Liver (tissue), 9 donors: Measurements from ENCODE around the gene LETMD1. TPM values are rescaled to one million over a fixed set of nuclear protein-coding genes. Genes with fewer than 3 reads are reported as not detected.

Experiments
- DNase-seq: peaks from one replicate; pipeline ENCODE4 v3.0.0-alpha.2; 2017; ENCODE audit warnings: low spot score
- H3K27ac ChIP-seq, 2 donors: one replicate each; pipeline ENCODE4 v1.7.0; 2013; ENCODE audit warnings: inconsistent platforms in 2 of 2, low read length in 2 of 2, control low read depth in 1 of 2, low read depth in 1 of 2, mild to moderate bottlenecking in 1 of 2
- H3K27me3 ChIP-seq, 4 donors: one replicate each; pipeline versions ENCODE4 v1.6.1 to v1.7.0; 2013; ENCODE audit warnings: low read length in 3 of 4, inconsistent platforms in 1 of 4, mild to moderate bottlenecking in 1 of 4, moderate library complexity in 1 of 4; ENCODE audit not compliant: control insufficient read depth in 4 of 4, insufficient read depth in 4 of 4
- H3K36me3 ChIP-seq, 4 donors: one replicate each; pipeline versions ENCODE4 v1.6.1 to v1.7.0; 2013; ENCODE audit warnings: low read length in 3 of 4, mild to moderate bottlenecking in 3 of 4, low read depth in 1 of 4, moderate library complexity in 1 of 4; ENCODE audit not compliant: control insufficient read depth in 4 of 4, insufficient read depth in 3 of 4
- H3K4me1 ChIP-seq, 4 donors: one replicate each; pipeline versions ENCODE4 v1.6.1 to v1.7.0; 2013; ENCODE audit warnings: low read length in 3 of 4, mild to moderate bottlenecking in 3 of 4, moderate library complexity in 1 of 4; ENCODE audit not compliant: control insufficient read depth in 4 of 4, insufficient read depth in 4 of 4
- H3K4me3 ChIP-seq, 3 donors: one replicate each; pipeline versions ENCODE4 v1.6.1 to v1.7.0; 2013; ENCODE audit warnings: low read length in 3 of 3, control low read depth in 1 of 3, low read depth in 1 of 3, mild to moderate bottlenecking in 1 of 3
- H3K9ac ChIP-seq, 2 donors: one replicate each; pipeline ENCODE4 v1.7.0; 2013; ENCODE audit warnings: low read length in 2 of 2, mild to moderate bottlenecking in 2 of 2, moderate library complexity in 2 of 2, control low read depth in 1 of 2, low read depth in 1 of 2
- H3K9me3 ChIP-seq, 4 donors: one replicate each; pipeline versions ENCODE4 v1.6.1 to v1.7.0; 2013; ENCODE audit warnings: low read length in 3 of 4; ENCODE audit not compliant: control insufficient read depth in 4 of 4
- EGR1 ChIP-seq, 2 donors: IDR thresholded peaks; 2 replicates each; pipeline ENCODE4 v1.6.1; 2016 to 2018; ENCODE audit warnings: antibody characterized with exemption in 2 of 2, low read depth in 2 of 2
- FOXA1 ChIP-seq: IDR thresholded peaks from 2 replicates; pipeline ENCODE4 v1.6.1; 2016; ENCODE audit warnings: antibody characterized with exemption
- FOXA2 ChIP-seq: IDR thresholded peaks from 2 replicates; pipeline ENCODE4 v1.6.1; 2016; ENCODE audit warnings: antibody characterized with exemption
- GABPA ChIP-seq, 2 donors: IDR thresholded peaks in 1 of 2; conservative IDR thresholded peaks in 1 of 2; 2 replicates each; pipeline ENCODE4 v1.6.1; 2016; ENCODE audit warnings: antibody characterized with exemption in 2 of 2, mild to moderate bottlenecking in 1 of 2, moderate library complexity in 1 of 2
- HNF4A ChIP-seq, 2 donors: conservative IDR thresholded peaks; 2 replicates each; pipeline ENCODE4 v1.6.1; 2016; ENCODE audit warnings: antibody characterized with exemption in 2 of 2, mild to moderate bottlenecking in 2 of 2
- HNF4G ChIP-seq: IDR thresholded peaks from 2 replicates; pipeline ENCODE4 v1.6.1; 2016; ENCODE audit warnings: antibody characterized with exemption
- JUND ChIP-seq, 2 donors: IDR thresholded peaks; 2 replicates each; pipeline ENCODE4 v1.6.1; 2016; ENCODE audit warnings: antibody characterized with exemption in 2 of 2
- NR2F2 ChIP-seq: IDR thresholded peaks from 2 replicates; pipeline ENCODE4 v1.6.1; 2016; ENCODE audit warnings: antibody characterized with exemption
- RAD21 ChIP-seq, 2 donors: IDR thresholded peaks; 2 replicates each; pipeline ENCODE4 v1.6.1; 2016; ENCODE audit warnings: antibody characterized with exemption in 2 of 2, mild to moderate bottlenecking in 2 of 2
- RXRA ChIP-seq, 2 donors: IDR thresholded peaks; 2 replicates each; pipeline ENCODE4 v1.6.1; 2017 to 2018; ENCODE audit warnings: antibody characterized with exemption in 2 of 2, mild to moderate bottlenecking in 1 of 2
- SP1 ChIP-seq: IDR thresholded peaks from 2 replicates; pipeline ENCODE4 v1.6.1; 2018; ENCODE audit warnings: antibody characterized with exemption, mild to moderate bottlenecking
- TAF1 ChIP-seq: conservative IDR thresholded peaks from 2 replicates; pipeline ENCODE4 v1.6.1; 2016; ENCODE audit warnings: antibody characterized with exemption, mild to moderate bottlenecking
- YY1 ChIP-seq: IDR thresholded peaks from 2 replicates; pipeline ENCODE4 v1.6.1; 2016; ENCODE audit warnings: antibody characterized with exemption, mild to moderate bottlenecking
- WGBS: extraction: QIAGEN DNeasy Blood & Tissue Kit; methylation state at CpG from one replicate; pipeline ENCODE4 v1.1.7; 2013; 5-methylcytosine and 5-hydroxymethylcytosine counted together
- polyA plus RNA-seq, 2 donors: library from polyadenylated mRNA; stranded (reverse) in 1 of 2; unstranded in 1 of 2; fragments of 200-250 nt in 1 of 2; fragments of >200 nt in 1 of 2; fragmentation: Nextera tagmentation in 1 of 2; extraction: Ambion mirVana in 1 of 2; gene quantifications; one replicate each; pipeline versions ENCODE4 v1.2.1 to v1.2.3, GENCODE V29; 2013 to 2015
- total RNA-seq, 2 donors: library from RNA; depleted of rRNA; stranded (reverse); fragments of >200 nt; gene quantifications; one replicate each; pipeline ENCODE4 v1.2.3, GENCODE V29; 2014
- TF ChIP-seq, protein P1 (sequence below): IDR thresholded peaks from 2 replicates; pipeline ENCODE4 v1.6.1; 2016; ENCODE audit warnings: antibody characterized with exemption, mild to moderate bottlenecking
- TF ChIP-seq, protein P2 (sequence below): IDR thresholded peaks from 2 replicates; pipeline ENCODE4 v1.6.1; 2016; ENCODE audit warnings: antibody characterized with exemption
- TF ChIP-seq, protein P3 (sequence below): IDR thresholded peaks from 2 replicates; pipeline ENCODE4 v1.6.1; 2016; ENCODE audit warnings: antibody characterized with exemption
- TF ChIP-seq, protein P4 (sequence below): IDR thresholded peaks from 2 replicates; pipeline ENCODE4 v1.6.1; 2016; ENCODE audit warnings: antibody characterized with exemption
- TF ChIP-seq, protein P5 (sequence below): fragments of 150-350 bp; IDR thresholded peaks from 2 replicates; pipeline ENCODE4 v1.5.1; 2017; ENCODE audit warnings: improper control_type of control experiment, low read depth, low read length; ENCODE audit not compliant: missing input control
- donor health status: healthy.
- donor health status: healthy.
- donor health status: healthy.
- donor health status: healthy.
- donor health status: healthy.

LETMD1 gene
- total and polyA plus RNA-seq, 4 donors: 17.6 to 41.0 (median 22.5) TPM

DNA sequence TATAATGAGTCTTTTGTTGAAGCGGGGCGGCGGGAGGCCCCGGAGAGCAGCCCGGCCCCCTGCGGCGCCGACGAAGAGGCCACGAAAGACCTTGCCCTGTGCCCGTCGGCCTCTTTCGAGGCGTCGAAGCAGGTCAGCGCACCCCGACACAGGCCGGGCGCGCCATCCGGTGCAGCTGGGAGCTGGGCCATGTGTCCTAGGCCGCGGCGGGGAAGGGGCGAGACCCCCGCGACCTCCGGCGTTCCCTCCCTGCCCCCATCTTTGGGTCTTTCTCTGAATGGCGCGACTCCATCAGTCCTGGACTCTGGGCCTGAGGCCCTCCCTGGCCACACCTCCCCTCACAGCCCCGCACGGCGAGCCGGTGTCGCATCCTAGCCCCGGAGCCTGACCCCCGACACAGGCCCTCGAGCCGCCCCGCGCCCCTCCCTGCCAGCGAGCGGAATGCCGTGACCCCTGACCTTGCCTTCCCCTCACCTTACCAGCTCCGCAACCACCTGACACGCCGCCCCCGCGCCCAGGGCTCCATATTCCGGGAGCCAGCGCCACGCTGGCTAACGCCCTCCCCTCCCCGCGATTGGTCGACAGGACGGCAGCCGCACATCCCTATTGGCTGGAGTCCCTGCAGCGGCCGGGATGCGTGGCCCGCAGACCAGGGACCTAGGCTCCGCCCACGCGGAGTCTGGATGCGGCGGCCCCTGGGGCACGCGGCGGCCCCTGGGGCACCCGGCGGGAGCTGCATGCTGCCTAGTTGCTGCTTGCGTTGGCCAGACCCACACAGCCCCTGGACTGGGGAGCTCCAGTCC is 22.1 kb upstream of the LETMD1 start, which contains the start of gene SLC11A2:
Gene SLC11A2 (minus strand): TSS at position 549 of the 803 bp plus-strand sequence. CDS start 15,656 bp downstream, outside the sequence.
- WGBS: under 1% methylated on average over 74 of the region's 74 CpGs

More for the DNA sequence above, 22.1 kb upstream of the LETMD1 start, which contains the start of gene SLC11A2:
- H3K36me3 ChIP-seq: no peaks in the 10 kb centered on the region
- H3K27me3 ChIP-seq: no peaks in the 10 kb centered on the region
- peak within 1 kb of the TSS; percentile 98 for H3K27ac ChIP-seq
- no peaks in the 10 kb centered on the region for H3K9me3 ChIP-seq
- H3K4me3 ChIP-seq: peak within 1 kb of the TSS; percentile 73 to 88 (median 76)
- peak within 1 kb of the TSS; percentile 94 to 98 for H3K9ac ChIP-seq
- H3K4me1 ChIP-seq: peaks cover 0 to 33% (median 17%) of the 10 kb centered on the region in 4 donors
- TF ChIP-seq, protein P1, sequence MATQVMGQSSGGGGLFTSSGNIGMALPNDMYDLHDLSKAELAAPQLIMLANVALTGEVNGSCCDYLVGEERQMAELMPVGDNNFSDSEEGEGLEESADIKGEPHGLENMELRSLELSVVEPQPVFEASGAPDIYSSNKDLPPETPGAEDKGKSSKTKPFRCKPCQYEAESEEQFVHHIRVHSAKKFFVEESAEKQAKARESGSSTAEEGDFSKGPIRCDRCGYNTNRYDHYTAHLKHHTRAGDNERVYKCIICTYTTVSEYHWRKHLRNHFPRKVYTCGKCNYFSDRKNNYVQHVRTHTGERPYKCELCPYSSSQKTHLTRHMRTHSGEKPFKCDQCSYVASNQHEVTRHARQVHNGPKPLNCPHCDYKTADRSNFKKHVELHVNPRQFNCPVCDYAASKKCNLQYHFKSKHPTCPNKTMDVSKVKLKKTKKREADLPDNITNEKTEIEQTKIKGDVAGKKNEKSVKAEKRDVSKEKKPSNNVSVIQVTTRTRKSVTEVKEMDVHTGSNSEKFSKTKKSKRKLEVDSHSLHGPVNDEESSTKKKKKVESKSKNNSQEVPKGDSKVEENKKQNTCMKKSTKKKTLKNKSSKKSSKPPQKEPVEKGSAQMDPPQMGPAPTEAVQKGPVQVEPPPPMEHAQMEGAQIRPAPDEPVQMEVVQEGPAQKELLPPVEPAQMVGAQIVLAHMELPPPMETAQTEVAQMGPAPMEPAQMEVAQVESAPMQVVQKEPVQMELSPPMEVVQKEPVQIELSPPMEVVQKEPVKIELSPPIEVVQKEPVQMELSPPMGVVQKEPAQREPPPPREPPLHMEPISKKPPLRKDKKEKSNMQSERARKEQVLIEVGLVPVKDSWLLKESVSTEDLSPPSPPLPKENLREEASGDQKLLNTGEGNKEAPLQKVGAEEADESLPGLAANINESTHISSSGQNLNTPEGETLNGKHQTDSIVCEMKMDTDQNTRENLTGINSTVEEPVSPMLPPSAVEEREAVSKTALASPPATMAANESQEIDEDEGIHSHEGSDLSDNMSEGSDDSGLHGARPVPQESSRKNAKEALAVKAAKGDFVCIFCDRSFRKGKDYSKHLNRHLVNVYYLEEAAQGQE: no peak
- peak; percentile 90 for TF ChIP-seq YY1
- TF ChIP-seq, protein P2, sequence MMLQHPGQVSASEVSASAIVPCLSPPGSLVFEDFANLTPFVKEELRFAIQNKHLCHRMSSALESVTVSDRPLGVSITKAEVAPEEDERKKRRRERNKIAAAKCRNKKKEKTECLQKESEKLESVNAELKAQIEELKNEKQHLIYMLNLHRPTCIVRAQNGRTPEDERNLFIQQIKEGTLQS: no peak
- TF ChIP-seq SP1: peak; percentile 92
- TF ChIP-seq HNF4A (conservative IDR thresholded peaks at IDR 0.05): peak; percentile 29 to 63
- peak; percentile 68 to 70 for TF ChIP-seq RXRA (IDR thresholded peaks at IDR 0.05)
- peak in 1 of 2 donors; percentile 16 for TF ChIP-seq GABPA (IDR thresholded peaks at IDR 0.05 in 1 of 2, conservative IDR thresholded peaks at IDR 0.05 in 1 of 2)
- TF ChIP-seq NR2F2: peak; percentile 31
- peak; percentile 90 for TF ChIP-seq TAF1
- no peak for TF ChIP-seq FOXA1
- TF ChIP-seq HNF4G: no peak
- TF ChIP-seq, protein P3, sequence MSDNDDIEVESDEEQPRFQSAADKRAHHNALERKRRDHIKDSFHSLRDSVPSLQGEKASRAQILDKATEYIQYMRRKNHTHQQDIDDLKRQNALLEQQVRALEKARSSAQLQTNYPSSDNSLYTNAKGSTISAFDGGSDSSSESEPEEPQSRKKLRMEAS: no peak
- TF ChIP-seq RAD21 (IDR thresholded peaks at IDR 0.05): peak in 1 of 2 donors; percentile 34
- TF ChIP-seq EGR1 (IDR thresholded peaks at IDR 0.05; ENCODE audit: low read depth in 2 of 2): peak; percentile 99
- TF ChIP-seq, protein P4, sequence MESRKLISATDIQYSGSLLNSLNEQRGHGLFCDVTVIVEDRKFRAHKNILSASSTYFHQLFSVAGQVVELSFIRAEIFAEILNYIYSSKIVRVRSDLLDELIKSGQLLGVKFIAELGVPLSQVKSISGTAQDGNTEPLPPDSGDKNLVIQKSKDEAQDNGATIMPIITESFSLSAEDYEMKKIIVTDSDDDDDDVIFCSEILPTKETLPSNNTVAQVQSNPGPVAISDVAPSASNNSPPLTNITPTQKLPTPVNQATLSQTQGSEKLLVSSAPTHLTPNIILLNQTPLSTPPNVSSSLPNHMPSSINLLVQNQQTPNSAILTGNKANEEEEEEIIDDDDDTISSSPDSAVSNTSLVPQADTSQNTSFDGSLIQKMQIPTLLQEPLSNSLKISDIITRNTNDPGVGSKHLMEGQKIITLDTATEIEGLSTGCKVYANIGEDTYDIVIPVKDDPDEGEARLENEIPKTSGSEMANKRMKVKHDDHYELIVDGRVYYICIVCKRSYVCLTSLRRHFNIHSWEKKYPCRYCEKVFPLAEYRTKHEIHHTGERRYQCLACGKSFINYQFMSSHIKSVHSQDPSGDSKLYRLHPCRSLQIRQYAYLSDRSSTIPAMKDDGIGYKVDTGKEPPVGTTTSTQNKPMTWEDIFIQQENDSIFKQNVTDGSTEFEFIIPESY: no peak
- TF ChIP-seq, protein P5, sequence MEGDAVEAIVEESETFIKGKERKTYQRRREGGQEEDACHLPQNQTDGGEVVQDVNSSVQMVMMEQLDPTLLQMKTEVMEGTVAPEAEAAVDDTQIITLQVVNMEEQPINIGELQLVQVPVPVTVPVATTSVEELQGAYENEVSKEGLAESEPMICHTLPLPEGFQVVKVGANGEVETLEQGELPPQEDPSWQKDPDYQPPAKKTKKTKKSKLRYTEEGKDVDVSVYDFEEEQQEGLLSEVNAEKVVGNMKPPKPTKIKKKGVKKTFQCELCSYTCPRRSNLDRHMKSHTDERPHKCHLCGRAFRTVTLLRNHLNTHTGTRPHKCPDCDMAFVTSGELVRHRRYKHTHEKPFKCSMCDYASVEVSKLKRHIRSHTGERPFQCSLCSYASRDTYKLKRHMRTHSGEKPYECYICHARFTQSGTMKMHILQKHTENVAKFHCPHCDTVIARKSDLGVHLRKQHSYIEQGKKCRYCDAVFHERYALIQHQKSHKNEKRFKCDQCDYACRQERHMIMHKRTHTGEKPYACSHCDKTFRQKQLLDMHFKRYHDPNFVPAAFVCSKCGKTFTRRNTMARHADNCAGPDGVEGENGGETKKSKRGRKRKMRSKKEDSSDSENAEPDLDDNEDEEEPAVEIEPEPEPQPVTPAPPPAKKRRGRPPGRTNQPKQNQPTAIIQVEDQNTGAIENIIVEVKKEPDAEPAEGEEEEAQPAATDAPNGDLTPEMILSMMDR: no peak
- no peak for TF ChIP-seq JUND (IDR thresholded peaks at IDR 0.05)
- TF ChIP-seq FOXA2: no peak
- peak; percentile 95 for DNase-seq
